ENCODE results near the gene PFKFB4.

DNA sequence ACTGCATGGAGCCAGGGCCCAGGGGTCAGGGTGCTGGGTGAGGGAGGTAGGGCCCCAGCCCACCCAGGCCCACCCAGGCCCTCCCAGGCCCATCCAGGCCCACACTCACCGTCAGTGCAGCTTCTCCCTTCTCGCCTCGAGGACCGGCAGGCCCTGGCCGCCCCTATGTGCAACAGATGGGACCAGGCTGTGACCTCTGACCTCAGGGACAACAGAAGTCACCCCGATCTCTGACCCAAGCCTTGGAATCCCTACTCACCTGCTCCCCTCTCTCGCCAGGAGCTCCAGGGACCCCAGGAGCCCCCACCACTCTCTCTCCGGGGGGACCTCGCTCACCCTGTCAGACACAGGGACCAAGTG, 9.8 kb upstream of the PFKFB4 start:
- TF ChIP-seq, protein P1, sequence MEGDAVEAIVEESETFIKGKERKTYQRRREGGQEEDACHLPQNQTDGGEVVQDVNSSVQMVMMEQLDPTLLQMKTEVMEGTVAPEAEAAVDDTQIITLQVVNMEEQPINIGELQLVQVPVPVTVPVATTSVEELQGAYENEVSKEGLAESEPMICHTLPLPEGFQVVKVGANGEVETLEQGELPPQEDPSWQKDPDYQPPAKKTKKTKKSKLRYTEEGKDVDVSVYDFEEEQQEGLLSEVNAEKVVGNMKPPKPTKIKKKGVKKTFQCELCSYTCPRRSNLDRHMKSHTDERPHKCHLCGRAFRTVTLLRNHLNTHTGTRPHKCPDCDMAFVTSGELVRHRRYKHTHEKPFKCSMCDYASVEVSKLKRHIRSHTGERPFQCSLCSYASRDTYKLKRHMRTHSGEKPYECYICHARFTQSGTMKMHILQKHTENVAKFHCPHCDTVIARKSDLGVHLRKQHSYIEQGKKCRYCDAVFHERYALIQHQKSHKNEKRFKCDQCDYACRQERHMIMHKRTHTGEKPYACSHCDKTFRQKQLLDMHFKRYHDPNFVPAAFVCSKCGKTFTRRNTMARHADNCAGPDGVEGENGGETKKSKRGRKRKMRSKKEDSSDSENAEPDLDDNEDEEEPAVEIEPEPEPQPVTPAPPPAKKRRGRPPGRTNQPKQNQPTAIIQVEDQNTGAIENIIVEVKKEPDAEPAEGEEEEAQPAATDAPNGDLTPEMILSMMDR (IDR thresholded peaks at IDR 0.05; ENCODE audit: low read depth, low read length) = no peak
- no peak for TF ChIP-seq POLR2A (IDR thresholded peaks at IDR 0.05; ENCODE audit: extremely low read depth, insufficient read length)
- TF ChIP-seq, protein P2, sequence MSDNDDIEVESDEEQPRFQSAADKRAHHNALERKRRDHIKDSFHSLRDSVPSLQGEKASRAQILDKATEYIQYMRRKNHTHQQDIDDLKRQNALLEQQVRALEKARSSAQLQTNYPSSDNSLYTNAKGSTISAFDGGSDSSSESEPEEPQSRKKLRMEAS (IDR thresholded peaks at IDR 0.05; ENCODE audit: low read depth, low read length) = no peak
